Activated B cell treated with CpG ODN at 0.5 μM for 24 hours (primary cell): ENCODE measurements around the gene UHRF1. TPM values are rescaled to one million over a fixed set of nuclear protein-coding genes. Genes with fewer than 3 reads are reported as not detected.

ENCODE experiments used
- ATAC-seq: fragments of 200-7000 bp; cut with Tn5 transposase; one replicate; pipeline ENCODE4 v1.10.0; 2021; ENCODE audit warnings: low read depth, mild to moderate bottlenecking, moderate library complexity
- CTCF ChIA-PET: fragments of 350-600 bp; sonication (Branson Sonifier 250); formaldehyde crosslinking; loops from one replicate; lab custom pipeline; 2021; ENCODE audit warnings: antibody characterized with exemption; lab: Charles Lee
- POLR2A ChIA-PET: fragments of 350-600 bp; sonication (Branson Sonifier 250); formaldehyde crosslinking; loops from one replicate; lab custom pipeline; 2021; ENCODE audit warnings: antibody characterized with exemption; lab: Charles Lee
- DNase-seq: peaks from one replicate; pipeline ENCODE4 v3.0.0; 2022
- H3K27ac Mint-ChIP-seq: one replicate; pipeline ENCODE4 v1.8.0; 2020; ENCODE audit warnings: mixed read lengths
- H3K27me3 Mint-ChIP-seq: one replicate; pipeline ENCODE4 v1.8.0; 2021; ENCODE audit warnings: mixed read lengths
- H3K36me3 Mint-ChIP-seq: one replicate; pipeline ENCODE4 v1.8.0; 2021; ENCODE audit warnings: low read depth, mixed read lengths
- H3K4me1 Mint-ChIP-seq: one replicate; pipeline ENCODE4 v1.8.0; 2021; ENCODE audit warnings: mixed read lengths
- H3K4me3 Mint-ChIP-seq: one replicate; pipeline ENCODE4 v1.8.0; 2020; ENCODE audit warnings: mild to moderate bottlenecking, mixed read lengths
- H3K9me3 Mint-ChIP-seq: one replicate; pipeline ENCODE4 v1.8.0; 2020; ENCODE audit warnings: mixed read lengths
- intact Hi-C: fragments of 100-400 bp; cut with micrococcal nuclease; formaldehyde crosslinking; loops from one replicate; pipeline ENCODE4 v1.15.1; 2024
- total RNA-seq: library from RNA; stranded (reverse); gene quantifications from 2 replicates; pipeline ENCODE4 v1.2.3, GENCODE V29; 2022
- TF ChIP-seq, protein P1 (sequence below): fragments of 200-600 bp; IDR thresholded peaks from one replicate; pipeline ENCODE4 v1.8.0; 2022; ENCODE audit warnings: antibody characterized with exemption, mild to moderate bottlenecking

Gene UHRF1
- total RNA-seq, 1 donor from 2014 or later, result 7.8 TPM

DNA sequence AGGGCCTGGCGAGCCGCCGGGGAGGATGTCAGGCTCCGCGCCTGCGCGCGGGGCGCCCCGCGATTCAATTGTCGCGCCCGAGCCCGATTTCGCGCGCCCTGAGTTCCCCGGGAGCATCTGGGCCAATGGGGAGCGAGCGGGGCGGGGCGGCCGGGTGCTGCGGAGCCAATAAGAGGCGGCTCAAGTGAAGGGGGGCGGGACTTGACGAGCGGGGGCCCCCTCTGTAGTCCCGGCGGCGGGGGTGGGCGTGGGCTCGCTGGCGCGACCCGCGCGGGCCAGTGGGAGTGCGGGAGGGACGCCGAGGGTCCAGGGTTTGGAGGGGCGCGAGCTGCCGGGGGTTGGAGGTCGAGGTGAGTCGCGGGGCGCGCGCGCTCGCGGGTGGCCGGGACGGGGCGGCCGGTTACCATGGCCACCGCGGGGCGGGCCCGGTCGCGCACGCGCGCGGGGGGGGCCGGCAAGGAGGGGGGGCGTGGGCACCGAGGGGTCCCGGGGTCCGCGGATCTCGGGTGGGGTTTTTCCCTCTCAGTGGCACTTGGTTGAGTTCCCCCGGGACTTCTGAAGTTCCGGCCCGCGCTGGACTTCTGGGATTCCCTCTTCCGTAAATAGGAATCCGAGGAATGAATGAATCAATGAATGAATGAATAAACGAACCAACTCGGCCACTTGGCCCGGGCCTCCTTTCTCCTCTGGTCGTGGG is 744 bp downstream of the UHRF1 start:
- ChIA-PET POLR2A (interaction anchor here (0.6 kb wide), 1 partner anchor 46 kb away, joined by 4 read pairs; no protein-coding TSS in a partner anchor), CTCF (interaction anchor here (2.7 to 4.3 kb wide), 4 partner anchors 38 to 121 kb away, joined by 19 to 111 read pairs (median 28); no protein-coding TSS in a partner anchor)
- Mint-ChIP-seq H3K4me3 (peak overlapping the region; percentile 82), H3K27ac (peak overlapping the region; percentile 35), H3K9me3 (no peaks in the 10 kb centered on the region), H3K4me1 (peaks cover 56% of the 10 kb centered on the region), H3K27me3 (no peaks in the 10 kb centered on the region), H3K36me3 (no peaks in the 10 kb centered on the region)
- TF ChIP-seq, protein P1, sequence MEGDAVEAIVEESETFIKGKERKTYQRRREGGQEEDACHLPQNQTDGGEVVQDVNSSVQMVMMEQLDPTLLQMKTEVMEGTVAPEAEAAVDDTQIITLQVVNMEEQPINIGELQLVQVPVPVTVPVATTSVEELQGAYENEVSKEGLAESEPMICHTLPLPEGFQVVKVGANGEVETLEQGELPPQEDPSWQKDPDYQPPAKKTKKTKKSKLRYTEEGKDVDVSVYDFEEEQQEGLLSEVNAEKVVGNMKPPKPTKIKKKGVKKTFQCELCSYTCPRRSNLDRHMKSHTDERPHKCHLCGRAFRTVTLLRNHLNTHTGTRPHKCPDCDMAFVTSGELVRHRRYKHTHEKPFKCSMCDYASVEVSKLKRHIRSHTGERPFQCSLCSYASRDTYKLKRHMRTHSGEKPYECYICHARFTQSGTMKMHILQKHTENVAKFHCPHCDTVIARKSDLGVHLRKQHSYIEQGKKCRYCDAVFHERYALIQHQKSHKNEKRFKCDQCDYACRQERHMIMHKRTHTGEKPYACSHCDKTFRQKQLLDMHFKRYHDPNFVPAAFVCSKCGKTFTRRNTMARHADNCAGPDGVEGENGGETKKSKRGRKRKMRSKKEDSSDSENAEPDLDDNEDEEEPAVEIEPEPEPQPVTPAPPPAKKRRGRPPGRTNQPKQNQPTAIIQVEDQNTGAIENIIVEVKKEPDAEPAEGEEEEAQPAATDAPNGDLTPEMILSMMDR, result no peak
- peak; percentile 96 for ATAC-seq
- peak; percentile 94 for DNase-seq
- intact Hi-C loops, result loop anchor here (1.0 to 5.0 kb wide), 5 partner anchors 58 to 222 kb away; no protein-coding TSS in a partner anchor

DNA sequence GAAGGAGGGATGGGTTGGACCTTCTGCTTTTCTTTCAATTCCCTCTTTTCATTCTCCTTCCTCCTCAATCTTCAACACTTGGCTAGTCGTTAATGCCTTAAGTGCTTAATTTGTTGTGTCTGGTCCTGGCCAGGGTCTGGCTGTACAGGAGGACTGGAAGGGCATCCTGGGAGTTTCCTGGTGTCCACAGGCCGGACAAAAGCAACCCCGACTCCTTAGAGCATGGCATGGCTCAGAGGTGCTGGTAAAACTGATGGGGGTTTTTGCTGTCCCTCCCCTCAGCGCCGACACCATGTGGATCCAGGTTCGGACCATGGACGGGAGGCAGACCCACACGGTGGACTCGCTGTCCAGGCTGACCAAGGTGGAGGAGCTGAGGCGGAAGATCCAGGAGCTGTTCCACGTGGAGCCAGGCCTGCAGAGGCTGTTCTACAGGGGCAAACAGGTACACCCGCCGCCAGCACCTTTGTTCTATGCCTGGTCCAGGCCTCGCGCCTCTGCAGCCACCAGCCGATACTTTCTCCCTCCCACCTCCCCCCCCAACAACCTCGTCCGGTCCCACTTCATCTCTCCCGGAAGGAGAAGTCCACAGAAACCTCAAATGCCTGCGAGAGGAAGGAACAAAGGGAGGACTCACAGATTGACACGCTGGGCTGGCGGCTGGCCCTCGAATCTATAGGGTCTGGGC is 1.4 kb downstream of the UHRF1 start:
- ATAC-seq (no peak), DNase-seq (no peak)
- TF ChIP-seq, protein P1, result no peak
- Mint-ChIP-seq H3K4me1 (peaks cover 63% of the 10 kb centered on the region), H3K9me3 (no peaks in the 10 kb centered on the region), H3K27me3 (no peaks in the 10 kb centered on the region), H3K4me3 (peak overlapping the region; percentile 82), H3K27ac (peak overlapping the region; percentile 35), H3K36me3 (no peaks in the 10 kb centered on the region)
- POLR2A ChIA-PET, result interaction anchor here (0.6 to 2.1 kb wide), 6 partner anchors 38 to 119 kb away, joined by 4 to 7 read pairs (median 6); partner anchors contain the start of genes FEM1A and KDM4B
- CTCF ChIA-PET, result interaction anchor here (0.7 to 4.3 kb wide), 10 partner anchors 8 to 120 kb away, joined by 3 to 111 read pairs (median 14); partner anchors contain the start of genes ARRDC5 and PLIN3
- intact Hi-C loops, result loop anchor here (1.0 to 5.0 kb wide), 7 partner anchors 38 to 222 kb away; no protein-coding TSS in a partner anchor

DNA sequence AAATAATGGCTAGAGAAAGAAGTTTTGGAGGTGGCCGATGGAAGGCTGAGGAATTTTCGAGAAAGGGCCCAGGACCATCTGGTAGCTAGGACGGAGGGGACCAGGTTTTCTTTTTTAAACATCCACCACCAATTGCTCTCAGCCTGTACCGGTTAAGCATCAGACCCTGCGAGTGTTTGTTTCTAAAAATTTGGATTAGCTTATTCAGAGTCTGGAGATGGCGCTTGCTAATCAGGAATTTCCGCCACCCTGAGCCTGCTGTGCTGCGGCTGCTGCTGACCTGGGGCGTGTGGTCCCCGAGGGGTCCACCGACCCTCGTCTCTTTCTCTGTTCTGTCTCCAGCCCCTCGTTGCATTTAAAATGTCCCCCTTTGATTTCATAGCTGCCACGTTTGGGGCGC is 2.0 kb downstream of the UHRF1 start:
- no peaks in the 10 kb centered on the region for H3K27me3 Mint-ChIP-seq
- no peak for ATAC-seq
- POLR2A ChIA-PET, result interaction anchor here (0.6 to 2.1 kb wide), 7 partner anchors 21 to 120 kb away, joined by 5 to 13 read pairs (median 7); partner anchors contain the start of genes FEM1A, KDM4B and PLIN3
- H3K9me3 Mint-ChIP-seq, result no peaks in the 10 kb centered on the region
- TF ChIP-seq, protein P1, result no peak
- peak overlapping the region; percentile 82 for H3K4me3 Mint-ChIP-seq
- intact Hi-C loops, result loop anchor here (1.0 to 5.0 kb wide), 6 partner anchors 39 to 221 kb away; no protein-coding TSS in a partner anchor
- no peak for DNase-seq
- no peaks in the 10 kb centered on the region for H3K36me3 Mint-ChIP-seq
- H3K27ac Mint-ChIP-seq, result peak overlapping the region; percentile 69
- H3K4me1 Mint-ChIP-seq, result peaks cover 67% of the 10 kb centered on the region
- CTCF ChIA-PET, result interaction anchor here (0.6 to 4.3 kb wide), 12 partner anchors 9 to 121 kb away, joined by 3 to 111 read pairs (median 8); partner anchors contain the start of genes ARRDC5 and PLIN3

DNA sequence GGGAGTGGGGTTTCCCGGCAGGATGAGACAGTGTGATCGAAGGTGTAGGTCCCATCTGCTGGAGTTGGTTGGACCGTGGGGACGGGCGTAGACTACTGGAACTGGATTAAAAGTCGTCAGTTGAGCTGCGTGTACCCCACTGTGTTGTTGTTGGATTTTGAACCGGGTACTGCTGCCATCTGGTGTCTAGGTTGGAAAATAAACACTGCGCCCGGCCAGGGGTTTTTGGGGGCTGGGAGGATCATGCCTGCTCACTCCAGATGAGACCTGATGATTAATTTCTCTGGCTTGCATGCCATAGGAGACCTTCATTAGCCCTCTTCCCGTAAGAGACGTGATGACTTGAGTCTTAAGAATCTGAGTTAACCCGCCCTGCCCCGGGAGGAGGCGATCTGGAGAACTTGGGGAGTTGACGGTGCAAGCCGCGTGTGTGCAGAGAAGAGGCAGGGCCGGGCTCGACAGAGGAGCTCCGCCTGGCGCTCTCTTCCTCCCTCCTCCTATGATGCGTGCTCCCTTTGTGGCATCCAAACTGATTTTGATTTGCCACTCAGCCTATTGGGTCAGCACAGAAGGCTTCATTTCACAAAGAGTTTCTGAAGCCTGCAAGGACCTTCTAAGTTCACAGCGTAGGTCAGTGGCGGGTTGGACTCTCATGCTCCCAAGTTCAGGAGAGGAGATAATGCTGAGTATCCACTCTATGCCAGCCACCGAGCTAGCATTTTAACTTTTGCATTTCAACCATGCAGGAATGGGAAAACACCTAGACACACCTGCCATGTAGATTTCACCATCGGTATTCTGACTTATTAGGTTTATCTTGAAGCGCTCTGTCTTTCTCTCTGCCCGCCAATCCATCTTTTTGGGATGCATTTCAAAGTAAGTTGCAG is 2.7 kb downstream of the UHRF1 start:
- intact Hi-C loops, result loop anchor here (1.0 to 5.0 kb wide), 6 partner anchors 40 to 220 kb away; no protein-coding TSS in a partner anchor
- peaks cover 3% of the 10 kb centered on the region for H3K36me3 Mint-ChIP-seq
- H3K4me3 Mint-ChIP-seq, result peak overlapping the region; percentile 82
- H3K9me3 Mint-ChIP-seq, result no peaks in the 10 kb centered on the region
- H3K4me1 Mint-ChIP-seq, result peaks cover 71% of the 10 kb centered on the region
- peak; percentile 31 for ATAC-seq
- ChIA-PET POLR2A (interaction anchor here (0.6 to 2.1 kb wide), 7 partner anchors 22 to 121 kb away, joined by 5 to 13 read pairs (median 7); partner anchors contain the start of genes FEM1A, KDM4B and PLIN3), CTCF (interaction anchor here (0.6 to 4.3 kb wide), 14 partner anchors 9 to 320 kb away, joined by 3 to 111 read pairs (median 5); partner anchors contain the start of genes ARRDC5 and PLIN3)
- DNase-seq, result peak; percentile 49
- H3K27ac Mint-ChIP-seq, result peak overlapping the region; percentile 69
- TF ChIP-seq, protein P1, result no peak
- no peaks in the 10 kb centered on the region for H3K27me3 Mint-ChIP-seq
